ENCODE results near the gene MRS2. TPM values are rescaled to one million over a fixed set of nuclear protein-coding genes. Genes with fewer than 3 reads are reported as not detected.

The MRS2 gene
- 9.4 and 14.8 TPM in 2 replicates for polyA plus RNA-seq (2012; rRNA removed)
- polyA plus RNA-seq (2012; cell fraction: cytosol; rRNA removed) = 13.1 and 14.5 TPM in 2 replicates
- polyA plus RNA-seq (2012; cell fraction: nucleus; rRNA removed) = 11.6 and 17.3 TPM in 2 replicates

GRCh38 chr6:24402697-24403500 is at the start of gene MRS2:
TSS of gene MRS2 (plus strand) at chr6:24402936. CDS start at chr6:24403047, 111 bp downstream.
- under 1% methylated on average over 20 of the region's 63 CpGs for WGBS (ENCODE audit: low lambda C conversion rate)
- Histone ChIP-seq H3K27ac (ENCODE audit: low read depth in 2 of 2, low read length in 1 of 2) (peak within 1 kb of the TSS; percentile 12 to 81; a peak in 3 of 4 replicates), H3K79me2 (ENCODE audit: insufficient read depth) (peaks cover 46% of the 10 kb centered on the region), H4K20me1 (ENCODE audit: insufficient read depth) (no peaks in the 10 kb centered on the region), H3K9me3 (no peaks in the 10 kb centered on the region), H3K36me3 (replicated peaks in 1 of 2; ENCODE audit: control insufficient read depth in 1 of 2, insufficient read depth in 2 of 2, low read length in 1 of 2) (peaks cover 18 to 20% of the 10 kb centered on the region in 2 experiments), H3K4me2 (peak within 1 kb of the TSS; percentile 83), H3K27me3 (ENCODE audit: insufficient read depth) (no peaks in the 10 kb centered on the region), H3K9ac (peak within 1 kb of the TSS; percentile 64), H3K4me3 (ENCODE audit: low read depth in 2 of 2, low read length in 1 of 2) (peak within 1 kb of the TSS; percentile 76 to 98), H3K9me2 (no peaks in the 10 kb centered on the region), H3F3A (replicated peaks; ENCODE audit: insufficient read depth) (no peaks in the 10 kb centered on the region), H2AFZ (ENCODE audit: low read depth) (peak within 1 kb of the TSS; percentile 100), H3K4me1 (ENCODE audit: control insufficient read depth in 1 of 2, insufficient read depth in 2 of 2, low read depth in 1 of 2, low read length in 1 of 2) (peaks cover 4 to 14% of the 10 kb centered on the region in 2 experiments; a peak in 2 of 4 replicates)
- DNase-seq = peak; percentile 90
- ChIA-PET CTCF (interaction anchor here (0.8 to 2.3 kb wide), 5 partner anchors 11 to 120 kb away, joined by 3 to 11 read pairs (median 3); no protein-coding TSS in a partner anchor), POLR2A (interaction anchor here (0.6 to 0.7 kb wide), 2 partner anchors 119 to 122 kb away, joined by 3 to 4 read pairs; no protein-coding TSS in a partner anchor)
- TF ChIP-seq POLR2AphosphoS5 (IDR thresholded peaks at IDR 0.05; ENCODE audit: low read depth, low read length) (peak; percentile 90), EZH2phosphoT487 (IDR thresholded peaks at IDR 0.05; ENCODE audit: borderline replicate concordance, low read depth) (no peak), CTCF (IDR thresholded peaks at IDR 0.05) (no peak), SIN3A (IDR thresholded peaks at IDR 0.05; ENCODE audit: borderline replicate concordance, low read depth, low read length) (no peak), MEF2A (IDR thresholded peaks at IDR 0.05; ENCODE audit: borderline replicate concordance, low read depth) (no peak), TAF1 (IDR thresholded peaks at IDR 0.05; ENCODE audit: borderline replicate concordance, low read depth, low read length) (peak; percentile 67), USF2 (IDR thresholded peaks at IDR 0.05; ENCODE audit: borderline replicate concordance, low read depth, low read length) (no peak), NRF1 (IDR thresholded peaks at IDR 0.05; ENCODE audit: low read depth, low read length) (peak; percentile 97), RAD21 (IDR thresholded peaks at IDR 0.05; ENCODE audit: low read length) (no peak), TEAD4 (IDR thresholded peaks at IDR 0.05; ENCODE audit: borderline replicate concordance, insufficient read depth) (no peak), MAX (IDR thresholded peaks at IDR 0.05; ENCODE audit: low read depth) (no peak; the same call in 1 of the 2 replicates), NFIC (IDR thresholded peaks at IDR 0.05; ENCODE audit: borderline replicate concordance) (no peak), YY1 (IDR thresholded peaks at IDR 0.05; ENCODE audit: low read depth) (0 out of 2 replicates have a peak, but pooled peaks have one; percentile 45), FOSL2 (IDR thresholded peaks at IDR 0.05; ENCODE audit: borderline replicate concordance, low read depth) (no peak), SMC3 (IDR thresholded peaks at IDR 0.05; ENCODE audit: low read depth, low read length) (no peak), JUND (IDR thresholded peaks at IDR 0.05) (no peak), RFX5 (IDR thresholded peaks at IDR 0.05; ENCODE audit: low read length) (no peak), MXI1 (IDR thresholded peaks at IDR 0.05; ENCODE audit: low read depth, low read length) (0 out of 2 replicates have a peak, but pooled peaks have one; percentile 63), ZBTB33 (IDR thresholded peaks at IDR 0.05; ENCODE audit: borderline replicate concordance, low read depth) (no peak), CHD2 (IDR thresholded peaks at IDR 0.05; ENCODE audit: low read length, partially characterized antibody) (peak; percentile 10)

Measured in SK-N-SH (cell line).